Measurements from ENCODE around the gene SEZ6L2. TPM values are rescaled to one million over a fixed set of nuclear protein-coding genes. Genes with fewer than 3 reads are reported as not detected.

Gene SEZ6L2
- total RNA-seq, 1 experiment from 2014 or later: 46.5 TPM

DNA sequence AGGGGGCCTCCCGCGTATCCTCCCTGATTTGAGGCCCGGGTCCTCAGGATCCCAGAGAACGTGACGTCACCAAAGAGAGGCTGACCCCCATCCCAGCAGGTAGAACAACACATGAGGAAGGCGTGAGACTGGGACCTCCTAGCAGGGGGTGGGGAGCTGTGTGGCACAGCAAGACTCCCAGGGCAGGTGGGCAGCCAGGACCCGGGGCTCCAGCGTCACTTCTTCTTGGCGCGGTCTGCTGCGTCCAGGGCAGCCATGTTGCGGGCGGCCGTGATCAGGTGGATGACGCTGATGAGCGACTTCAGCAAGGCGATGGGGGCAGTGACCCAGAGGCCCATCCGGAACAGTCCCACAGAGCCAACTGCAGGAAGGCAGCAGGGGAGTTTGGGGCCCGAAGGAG, 40.4 kb downstream of the SEZ6L2 start:
- Histone ChIP-seq H3K27ac (no peak overlapping the region), H2AFZ (no peak overlapping the region), H3F3A (ENCODE audit: insufficient read depth, low read depth) (no peaks in the 10 kb centered on the region), H3K9me2 (ENCODE audit: insufficient read depth) (no peaks in the 10 kb centered on the region), H3K79me2 (ENCODE audit: low read depth) (peaks cover 14% of the 10 kb centered on the region), H3K36me3 (ENCODE audit: low read depth) (no peaks in the 10 kb centered on the region), H3K27me3 (ENCODE audit: insufficient read depth, low read depth) (no peaks in the 10 kb centered on the region), H3K4me1 (replicated peaks; ENCODE audit: insufficient read depth) (peaks cover 10% of the 10 kb centered on the region), H3K4me3 (no peak overlapping the region), H3K4me2 (no peak overlapping the region), H3K9me3 (ENCODE audit: insufficient read depth, low read depth) (no peaks in the 10 kb centered on the region), H4K20me1 (ENCODE audit: insufficient read depth) (no peaks in the 10 kb centered on the region)
- ChIA-PET POLR2A (ENCODE audit: unreplicated experiment) (no interaction called here), CTCF (no interaction called here)
- intact Hi-C loops (cut with micrococcal nuclease; ENCODE audit: unreplicated experiment): no loop called here
- no peak for TF ChIP-seq EZH2 (IDR thresholded peaks at IDR 0.05; ENCODE audit: low read depth)
- TF ChIP-seq, protein P1, sequence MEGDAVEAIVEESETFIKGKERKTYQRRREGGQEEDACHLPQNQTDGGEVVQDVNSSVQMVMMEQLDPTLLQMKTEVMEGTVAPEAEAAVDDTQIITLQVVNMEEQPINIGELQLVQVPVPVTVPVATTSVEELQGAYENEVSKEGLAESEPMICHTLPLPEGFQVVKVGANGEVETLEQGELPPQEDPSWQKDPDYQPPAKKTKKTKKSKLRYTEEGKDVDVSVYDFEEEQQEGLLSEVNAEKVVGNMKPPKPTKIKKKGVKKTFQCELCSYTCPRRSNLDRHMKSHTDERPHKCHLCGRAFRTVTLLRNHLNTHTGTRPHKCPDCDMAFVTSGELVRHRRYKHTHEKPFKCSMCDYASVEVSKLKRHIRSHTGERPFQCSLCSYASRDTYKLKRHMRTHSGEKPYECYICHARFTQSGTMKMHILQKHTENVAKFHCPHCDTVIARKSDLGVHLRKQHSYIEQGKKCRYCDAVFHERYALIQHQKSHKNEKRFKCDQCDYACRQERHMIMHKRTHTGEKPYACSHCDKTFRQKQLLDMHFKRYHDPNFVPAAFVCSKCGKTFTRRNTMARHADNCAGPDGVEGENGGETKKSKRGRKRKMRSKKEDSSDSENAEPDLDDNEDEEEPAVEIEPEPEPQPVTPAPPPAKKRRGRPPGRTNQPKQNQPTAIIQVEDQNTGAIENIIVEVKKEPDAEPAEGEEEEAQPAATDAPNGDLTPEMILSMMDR (conservative IDR thresholded peaks at IDR 0.05): no peak
- DNase-seq: no peak
- no TSS peak for BruUV-seq (replicated peaks)

DNA sequence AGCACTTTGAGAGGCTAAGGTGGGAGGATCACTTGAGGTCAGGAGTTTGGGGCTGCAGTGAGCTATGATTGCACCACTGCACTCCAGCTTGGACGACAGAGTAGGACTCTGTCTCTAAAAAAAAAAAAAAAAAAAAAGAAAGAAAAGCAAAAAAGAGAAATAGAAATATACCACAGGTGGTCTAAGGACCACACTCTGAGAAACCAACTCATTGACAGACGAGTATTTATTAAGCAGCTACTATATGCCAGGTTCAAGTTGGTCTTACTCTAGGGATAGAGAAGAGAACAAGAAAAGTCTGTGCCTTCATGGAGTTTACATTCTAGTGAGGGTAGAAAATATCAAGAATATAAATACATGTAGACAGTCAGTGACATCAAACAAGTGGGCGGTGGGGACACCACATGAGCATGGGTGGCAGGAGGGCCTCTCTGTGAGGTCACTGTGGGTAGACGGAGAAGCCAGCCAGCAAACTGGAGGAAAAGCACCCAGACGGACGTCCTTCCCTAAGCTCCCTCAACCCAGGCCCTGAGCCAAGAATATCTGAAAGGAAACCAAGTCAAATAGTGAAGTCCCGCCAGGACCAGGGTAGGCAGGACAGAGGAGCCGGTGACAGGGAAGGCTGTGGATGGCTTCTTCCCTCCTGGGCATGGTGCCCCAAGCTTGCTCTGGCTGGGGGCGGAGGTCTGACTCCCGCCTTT, 41.1 kb downstream of the SEZ6L2 start:
- Histone ChIP-seq H3K4me1 (replicated peaks; ENCODE audit: insufficient read depth) (peaks cover 10% of the 10 kb centered on the region), H2AFZ (no peak overlapping the region), H4K20me1 (ENCODE audit: insufficient read depth) (no peaks in the 10 kb centered on the region), H3K9me3 (ENCODE audit: insufficient read depth, low read depth) (no peaks in the 10 kb centered on the region), H3F3A (ENCODE audit: insufficient read depth, low read depth) (no peaks in the 10 kb centered on the region), H3K4me2 (no peak overlapping the region), H3K4me3 (no peak overlapping the region), H3K9me2 (ENCODE audit: insufficient read depth) (no peaks in the 10 kb centered on the region), H3K36me3 (ENCODE audit: low read depth) (no peaks in the 10 kb centered on the region), H3K27ac (no peak overlapping the region), H3K79me2 (ENCODE audit: low read depth) (peaks cover 14% of the 10 kb centered on the region), H3K27me3 (ENCODE audit: insufficient read depth, low read depth) (no peaks in the 10 kb centered on the region)
- POLR2A ChIA-PET (ENCODE audit: unreplicated experiment): interaction anchor here (0.7 kb wide), 2 partner anchors 37 to 43 kb away, joined by 15 to 32 read pairs; partner anchors contain the start of gene PAGR1
- no TSS peak for BruUV-seq (replicated peaks)
- CTCF ChIA-PET: no interaction called here
- TF ChIP-seq EZH2 (IDR thresholded peaks at IDR 0.05; ENCODE audit: low read depth): no peak
- TF ChIP-seq, protein P1 (conservative IDR thresholded peaks at IDR 0.05): no peak
- no peak for DNase-seq
- intact Hi-C loops (cut with micrococcal nuclease; ENCODE audit: unreplicated experiment): no loop called here

DNA sequence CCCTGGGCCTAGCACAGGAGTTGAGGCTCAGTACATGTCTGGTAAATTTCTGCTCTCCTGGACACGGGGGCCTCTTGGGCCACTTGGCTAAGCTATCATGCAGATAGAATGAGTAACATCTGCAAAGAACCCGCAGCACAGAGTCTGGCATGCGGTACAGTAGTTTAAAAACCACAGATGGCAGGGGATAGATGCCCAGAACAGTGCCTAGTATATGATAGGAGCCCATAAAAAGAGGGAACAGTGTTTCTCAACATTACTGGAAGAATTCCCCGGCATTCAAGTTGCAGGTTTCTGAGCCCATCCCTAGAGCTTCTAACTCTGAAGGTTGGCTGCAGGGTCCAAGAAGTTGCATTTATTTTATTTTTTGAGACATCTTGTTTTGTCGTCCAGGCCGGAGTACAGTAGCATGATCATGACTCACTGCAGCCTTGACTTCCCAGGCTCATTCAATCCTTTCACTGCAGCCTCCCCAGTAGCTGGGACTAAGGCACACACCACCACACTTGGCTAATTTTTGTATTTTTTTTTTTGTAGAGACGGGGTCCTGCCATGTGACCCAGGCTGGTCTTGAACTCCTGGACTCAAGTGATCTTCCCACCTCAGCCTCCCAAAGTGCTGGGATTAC, 42.1 kb downstream of the SEZ6L2 start:
- Histone ChIP-seq H3K4me2 (no peak overlapping the region), H4K20me1 (ENCODE audit: insufficient read depth) (no peaks in the 10 kb centered on the region), H2AFZ (no peak overlapping the region), H3K79me2 (ENCODE audit: low read depth) (peaks cover 10% of the 10 kb centered on the region), H3K27ac (no peak overlapping the region), H3K27me3 (ENCODE audit: insufficient read depth, low read depth) (no peaks in the 10 kb centered on the region), H3K36me3 (ENCODE audit: low read depth) (no peaks in the 10 kb centered on the region), H3F3A (ENCODE audit: insufficient read depth, low read depth) (no peaks in the 10 kb centered on the region), H3K9me2 (ENCODE audit: insufficient read depth) (no peaks in the 10 kb centered on the region), H3K4me3 (no peak overlapping the region), H3K4me1 (replicated peaks; ENCODE audit: insufficient read depth) (peaks cover 9% of the 10 kb centered on the region), H3K9me3 (ENCODE audit: insufficient read depth, low read depth) (no peaks in the 10 kb centered on the region)
- POLR2A ChIA-PET (ENCODE audit: unreplicated experiment): interaction anchor here (0.7 kb wide), 1 partner anchor 36 kb away, joined by 32 read pairs; no protein-coding TSS in a partner anchor
- TF ChIP-seq, protein P1 (conservative IDR thresholded peaks at IDR 0.05): no peak
- TF ChIP-seq EZH2 (IDR thresholded peaks at IDR 0.05; ENCODE audit: low read depth): no peak
- no TSS peak for BruUV-seq (replicated peaks)
- DNase-seq: no peak
- intact Hi-C loops (cut with micrococcal nuclease; ENCODE audit: unreplicated experiment): no loop called here
- CTCF ChIA-PET: no interaction called here

Data from PC-9 (cell line).